Activated CD8-positive, alpha-beta memory T cell treated with anti-CD3 and anti-CD28 coated beads for 4 hours (primary cell): Measurements from ENCODE around the gene CFL2.
"Not testable (repeated sequence)": the region's sequence is repeated elsewhere in the genome, so short reads cannot be mapped to it uniquely, and the experiment has no call there.

Experiments used
- DNase-seq, 2 donors: peaks; one replicate each; pipeline ENCODE4 v3.0.0-alpha.2; 2020; ENCODE audit warnings: low read depth in 2 of 2

The CFL2 gene

GRCh38 chr14:34714320-34715126 is at the start of gene CFL2:
Gene CFL2, minus strand, starts transcription at chr14:34714593. Its CDS starts 53 bp downstream, at chr14:34714540.
- DNase-seq: peak; percentile 24 to 61

- DNase-seq: no peak
Observed at GRCh38 chr14:34755215-34755614, 40.8 kb upstream of the CFL2 start.

GRCh38 chr14:34754687-34755086 is 40.3 kb upstream of the CFL2 start:
- no peak for DNase-seq

- no peak for DNase-seq
Observed at GRCh38 chr14:34750670-34751069, 36.3 kb upstream of the CFL2 start.

- DNase-seq: no peak
Observed at GRCh38 chr14:34750233-34750632, 35.8 kb upstream of the CFL2 start.

- no peak for DNase-seq
Observed at GRCh38 chr14:34749408-34749807, 35.0 kb upstream of the CFL2 start.

- DNase-seq: no peak
Observed at GRCh38 chr14:34742270-34743115, 28.1 kb upstream of the CFL2 start.

- DNase-seq: no peak
Observed at GRCh38 chr14:34741840-34742239, 27.4 kb upstream of the CFL2 start.

- not testable (repeated sequence) for DNase-seq
Observed at GRCh38 chr14:34740139-34740538, 25.7 kb upstream of the CFL2 start.

GRCh38 chr14:34737079-34737478 is 22.7 kb upstream of the CFL2 start:
- DNase-seq: not testable (repeated sequence)

GRCh38 chr14:34733245-34733644 is 18.9 kb upstream of the CFL2 start:
- no peak for DNase-seq

GRCh38 chr14:34732802-34733201 is 18.4 kb upstream of the CFL2 start:
- no peak for DNase-seq

- no peak for DNase-seq
Observed at GRCh38 chr14:34723867-34724266, 9.5 kb upstream of the CFL2 start.

GRCh38 chr14:34722723-34723545 is 8.5 kb upstream of the CFL2 start:
- peak in 1 of 2 donors; percentile 3 for DNase-seq

- DNase-seq: no peak
Observed at GRCh38 chr14:34721129-34721528, 6.7 kb upstream of the CFL2 start.

- no peak for DNase-seq
Observed at GRCh38 chr14:34718750-34719304, 4.4 kb upstream of the CFL2 start.

- DNase-seq: no peak
Observed at GRCh38 chr14:34715127-34715863, 902 bp upstream of the CFL2 start.

- peak in 1 of 2 donors; percentile 6 for DNase-seq
Observed at GRCh38 chr14:34713681-34714319, 593 bp downstream of the CFL2 start.

- DNase-seq: no peak
Observed at GRCh38 chr14:34713122-34713680, 1.2 kb downstream of the CFL2 start.
